Amniotic stem cell (primary cell): Measurements from ENCODE around the gene CLTB.

ENCODE experiments used
- DNase-seq: peaks from one replicate; lab custom pipeline; 2025; lab: John Stamatoyannopoulos, UW

The CLTB gene

GRCh38 chr5:176382721-176383120, 33.6 kb downstream of the CLTB start:
- no peak for DNase-seq

- DNase-seq = no peak
Observed at GRCh38 chr5:176381979-176382378, 34.4 kb downstream of the CLTB start.

GRCh38 chr5:176381423-176381822, 34.9 kb downstream of the CLTB start:
- no peak for DNase-seq

GRCh38 chr5:176379881-176380280, 36.5 kb downstream of the CLTB start:
- DNase-seq = no peak

GRCh38 chr5:176373100-176373818, 43.1 kb downstream of the CLTB start:
- DNase-seq = no peak

- no peak for DNase-seq
Observed at GRCh38 chr5:176371621-176372539, 44.5 kb downstream of the CLTB start.

- no peak for DNase-seq
Observed at GRCh38 chr5:176369934-176370711, 46.2 kb downstream of the CLTB start.

GRCh38 chr5:176368726-176369125, 47.6 kb downstream of the CLTB start:
- no peak for DNase-seq

- no peak for DNase-seq
Observed at GRCh38 chr5:176366232-176366894, 50.0 kb downstream of the CLTB start.

GRCh38 chr5:176365351-176366231, 50.7 kb downstream of the CLTB start, which contains the start of gene ARL10:
TSS of gene ARL10 (plus strand) at chr5:176365487. CDS start at chr5:176365564, 77 bp downstream.
- DNase-seq = no peak

- no peak for DNase-seq
Observed at GRCh38 chr5:176364765-176365350, 51.5 kb downstream of the CLTB start.

- no peak for DNase-seq
Observed at GRCh38 chr5:176362233-176362490, 54.2 kb downstream of the CLTB start.

GRCh38 chr5:176361437-176362232, 54.7 kb downstream of the CLTB start, which contains the start of gene KIAA1191:
TSS of gene KIAA1191 (minus strand) at chr5:176361764. CDS start at chr5:176359508, 2,256 bp downstream.
- peak; percentile 83 for DNase-seq

GRCh38 chr5:176360894-176361436, 55.4 kb downstream of the CLTB start:
- no peak for DNase-seq

GRCh38 chr5:176359658-176360057, 56.7 kb downstream of the CLTB start:
- no peak for DNase-seq

GRCh38 chr5:176356179-176356566, 60.2 kb downstream of the CLTB start:
- no peak for DNase-seq

GRCh38 chr5:176355400-176356178, 60.8 kb downstream of the CLTB start:
- DNase-seq = no peak

- DNase-seq = no peak
Observed at GRCh38 chr5:176353533-176353932, 62.8 kb downstream of the CLTB start.
